Cardiac muscle cell (in vitro differentiated cells and primary cell): ENCODE results near the gene GOLGA6L9. TPM values are rescaled to one million over a fixed set of nuclear protein-coding genes. Genes with fewer than 3 reads are reported as not detected.
"Not testable (repeated sequence)": the region's sequence is repeated elsewhere in the genome, so short reads cannot be mapped to it uniquely, and the experiment has no call there.

ENCODE experiments used
- DNase-seq, 2 donors: peaks; one replicate each; pipeline versions ENCODE4 v3.0.0 to v3.0.0-alpha.2; 2010 to 2017; ENCODE audit warnings: low read depth in 1 of 2, low spot score in 1 of 2
- H3K27ac ChIP-seq: fragments of 200-600 bp; sonication (generic); 2 replicates; pipeline ENCODE4 v1.5.1; 2016
- H3K27me3 ChIP-seq: fragments of 200-600 bp; sonication (generic); 2 replicates; pipeline ENCODE4 v1.6.0; 2016; ENCODE audit warnings: control low read depth
- H3K36me3 ChIP-seq: fragments of 200-600 bp; sonication (generic); 2 replicates; pipeline ENCODE4 v1.5.1; 2016; ENCODE audit warnings: control low read depth
- H3K4me1 ChIP-seq: fragments of 200-600 bp; sonication (generic); 2 replicates; pipeline ENCODE4 v1.8.1; 2017; ENCODE audit warnings: low read depth, mild to moderate bottlenecking, mixed run types
- H3K4me3 ChIP-seq: fragments of 200-600 bp; sonication (generic); 2 replicates; pipeline ENCODE4 v1.5.1; 2016; ENCODE audit warnings: mild to moderate bottlenecking
- H3K9me3 ChIP-seq: fragments of 200-600 bp; sonication (generic); 2 replicates; pipeline ENCODE4 v1.5.1; 2017; ENCODE audit warnings: low read depth, mild to moderate bottlenecking, control low read depth
- polyA plus RNA-seq: library from polyadenylated mRNA; unstranded; fragments of >200 nt; fragmentation: Nextera tagmentation; extraction: Ambion mirVana; gene quantifications from 2 replicates; pipeline ENCODE4 v1.2.1, GENCODE V29; 2016
- total RNA-seq: library from RNA; depleted of rRNA; stranded (reverse); fragments of >200 nt; gene quantifications from 2 replicates; pipeline ENCODE4 v1.2.3, GENCODE V29; 2016

Gene GOLGA6L9
- total and polyA plus RNA-seq, 2 experiments from 2014 or later, result 7.3 to 30.1 TPM

- H3K36me3 ChIP-seq, result peaks cover 11% of the 10 kb centered on the region
- not testable (repeated sequence) for H3K9me3 ChIP-seq, H3K27me3 ChIP-seq
Measured at GRCh38 chr15:82402341-82402740, 27.3 kb upstream of the GOLGA6L9 start.

GRCh38 chr15:82406211-82406610, 23.4 kb upstream of the GOLGA6L9 start:
- not testable (repeated sequence) for H3K4me3 ChIP-seq, H3K4me1 ChIP-seq
- DNase-seq, result peak in 1 of 2 donors; percentile 9

More at GRCh38 chr15:82402341-82402740, 27.3 kb upstream of the GOLGA6L9 start:
- H3K4me1 ChIP-seq, H3K27ac ChIP-seq, H3K4me3 ChIP-seq, DNase-seq: not testable (repeated sequence)

GRCh38 chr15:82410306-82410705, 19.3 kb upstream of the GOLGA6L9 start:
- H3K36me3 ChIP-seq, H3K9me3 ChIP-seq, H3K4me1 ChIP-seq, H3K4me3 ChIP-seq, H3K27me3 ChIP-seq, DNase-seq, H3K27ac ChIP-seq: not testable (repeated sequence)

More at GRCh38 chr15:82406211-82406610, 23.4 kb upstream of the GOLGA6L9 start:
- not testable (repeated sequence) for H3K27ac ChIP-seq, H3K27me3 ChIP-seq, H3K9me3 ChIP-seq
- H3K36me3 ChIP-seq, result peaks cover 11% of the 10 kb centered on the region

GRCh38 chr15:82411595-82411994, 18.0 kb upstream of the GOLGA6L9 start:
- not testable (repeated sequence) for H3K27me3 ChIP-seq, H3K36me3 ChIP-seq, H3K4me1 ChIP-seq, H3K4me3 ChIP-seq, H3K27ac ChIP-seq, DNase-seq, H3K9me3 ChIP-seq

- not testable (repeated sequence) for H3K27me3 ChIP-seq, H3K36me3 ChIP-seq, H3K4me3 ChIP-seq, H3K4me1 ChIP-seq, H3K9me3 ChIP-seq, H3K27ac ChIP-seq
- DNase-seq, result peak in 1 of 2 donors; percentile 3
Measured at GRCh38 chr15:82414525-82415191, 15.0 kb upstream of the GOLGA6L9 start.

GRCh38 chr15:82420516-82420915, 9.1 kb upstream of the GOLGA6L9 start:
- H3K4me1 ChIP-seq, H3K4me3 ChIP-seq, H3K9me3 ChIP-seq, H3K36me3 ChIP-seq, DNase-seq, H3K27ac ChIP-seq, H3K27me3 ChIP-seq: not testable (repeated sequence)

- not testable (repeated sequence) for DNase-seq, H3K27me3 ChIP-seq, H3K9me3 ChIP-seq, H3K36me3 ChIP-seq, H3K4me1 ChIP-seq, H3K4me3 ChIP-seq, H3K27ac ChIP-seq
Measured at GRCh38 chr15:82420966-82421365, 8.7 kb upstream of the GOLGA6L9 start.

GRCh38 chr15:82427117-82427516, 2.5 kb upstream of the GOLGA6L9 start:
- not testable (repeated sequence) for H3K9me3 ChIP-seq, H3K27ac ChIP-seq, H3K4me3 ChIP-seq, H3K4me1 ChIP-seq, H3K36me3 ChIP-seq, DNase-seq, H3K27me3 ChIP-seq

GRCh38 chr15:82445420-82445819, 15.8 kb downstream of the GOLGA6L9 start:
- not testable (repeated sequence) for H3K4me1 ChIP-seq, H3K27ac ChIP-seq, DNase-seq, H3K9me3 ChIP-seq, H3K27me3 ChIP-seq, H3K36me3 ChIP-seq
- H3K4me3 ChIP-seq, result peak overlapping the region; percentile 29

- not testable (repeated sequence) for H3K4me1 ChIP-seq, DNase-seq, H3K9me3 ChIP-seq, H3K27ac ChIP-seq, H3K4me3 ChIP-seq, H3K27me3 ChIP-seq, H3K36me3 ChIP-seq
Measured at GRCh38 chr15:82457336-82457735, 27.7 kb downstream of the GOLGA6L9 start.

GRCh38 chr15:82465629-82466028, 36.0 kb downstream of the GOLGA6L9 start:
- not testable (repeated sequence) for DNase-seq, H3K36me3 ChIP-seq, H3K4me1 ChIP-seq, H3K27me3 ChIP-seq, H3K27ac ChIP-seq, H3K9me3 ChIP-seq, H3K4me3 ChIP-seq

GRCh38 chr15:82468205-82468604, 38.6 kb downstream of the GOLGA6L9 start:
- H3K9me3 ChIP-seq, H3K36me3 ChIP-seq, DNase-seq: not testable (repeated sequence)

GRCh38 chr15:82469381-82469780, 39.8 kb downstream of the GOLGA6L9 start:
- not testable (repeated sequence) for H3K27me3 ChIP-seq, H3K4me1 ChIP-seq, H3K27ac ChIP-seq, DNase-seq, H3K36me3 ChIP-seq, H3K4me3 ChIP-seq, H3K9me3 ChIP-seq

More at GRCh38 chr15:82468205-82468604, 38.6 kb downstream of the GOLGA6L9 start:
- not testable (repeated sequence) for H3K27ac ChIP-seq, H3K4me1 ChIP-seq, H3K4me3 ChIP-seq, H3K27me3 ChIP-seq

- H3K4me1 ChIP-seq, DNase-seq, H3K27me3 ChIP-seq: not testable (repeated sequence)
Measured at GRCh38 chr15:82472269-82472982, 42.8 kb downstream of the GOLGA6L9 start.

More at GRCh38 chr15:82472269-82472982, 42.8 kb downstream of the GOLGA6L9 start:
- not testable (repeated sequence) for H3K27ac ChIP-seq, H3K36me3 ChIP-seq, H3K4me3 ChIP-seq, H3K9me3 ChIP-seq
